Mesenteric fat pad (tissue), 1 donor: Measurements from ENCODE around the gene ATP2B2. TPM values are rescaled to one million over a fixed set of nuclear protein-coding genes. Genes with fewer than 3 reads are reported as not detected.

ENCODE experiments used
- DNase-seq: peaks from one replicate; pipeline ENCODE4 v3.0.0-alpha.2; 2020; ENCODE audit warnings: low spot score
- microRNA-seq: library from miRNA; unstranded; fragments of <30 nt; microRNA quantifications from one replicate; pipeline ENCODE4 v1.2.0, GENCODE V29; 2020; ENCODE audit warnings: borderline number of aligned reads
- total RNA-seq: library from RNA; stranded (reverse); fragmentation: NEBNext Ultra II Directional; extraction: Animal tissue kit (Norgen Biotek cat#: 25700); gene quantifications from one replicate; pipeline ENCODE4 v1.2.1, GENCODE V29; 2021
- donor health status: DM: yes; HTN: yes; CAD: no.

ATP2B2 gene
- total RNA-seq, 1 donor from 2014 or later = 0.16 TPM

DNA sequence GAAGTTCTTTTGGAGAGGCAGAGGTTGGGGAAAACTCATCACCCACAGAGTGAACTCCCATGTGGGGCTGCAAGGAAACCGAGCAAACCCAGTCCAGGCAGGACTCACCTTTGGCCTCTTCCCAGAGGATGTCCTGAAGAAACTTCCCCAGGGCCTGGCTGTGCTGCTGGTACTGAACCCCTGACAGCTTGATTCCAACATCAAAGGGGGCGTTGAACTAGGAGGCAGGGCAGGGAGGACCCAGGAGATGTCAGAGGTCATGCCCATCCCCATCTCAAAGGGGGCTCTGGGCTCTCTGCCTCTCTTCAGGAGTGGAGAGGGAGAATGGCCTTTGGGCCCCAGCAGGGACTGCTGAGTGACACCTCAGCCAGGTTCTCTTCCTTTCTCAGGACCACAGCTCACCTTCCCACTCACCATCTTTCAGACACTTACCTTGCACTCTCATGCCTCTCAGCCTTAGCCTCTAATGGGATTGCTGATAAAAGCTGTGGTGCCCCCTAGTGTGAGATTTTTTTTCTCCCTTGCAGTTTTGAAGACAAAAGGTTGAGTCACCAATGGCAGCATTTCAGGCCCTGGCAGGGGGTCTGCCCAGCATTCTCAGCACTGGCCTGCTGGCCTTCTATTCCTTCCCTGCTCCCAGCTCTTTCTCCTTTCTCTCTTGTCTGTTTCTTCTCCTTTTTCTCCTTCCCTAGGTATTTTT lies 218.6 kb downstream of the ATP2B2 start:
- DNase-seq = peak; percentile 60

DNA sequence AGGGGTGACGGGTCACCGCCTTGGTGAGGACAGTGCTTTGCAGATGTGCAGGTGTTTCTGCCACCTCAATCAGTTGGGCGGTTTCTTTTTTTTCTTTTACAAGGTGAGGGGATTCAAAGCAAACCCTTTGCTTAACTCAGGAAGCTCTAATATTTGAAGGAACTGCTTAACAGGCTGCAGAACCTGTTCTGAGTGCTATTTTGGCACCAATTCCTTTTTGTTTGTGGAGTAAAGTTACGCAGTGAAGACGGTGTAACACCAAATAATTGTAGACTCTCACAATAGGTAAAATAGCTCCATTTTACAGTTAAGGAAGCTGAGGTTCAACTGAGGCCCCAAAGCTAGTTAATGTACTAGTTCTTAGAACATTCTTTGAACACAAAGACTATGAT lies 219.3 kb downstream of the ATP2B2 start:
- no peak for DNase-seq

DNA sequence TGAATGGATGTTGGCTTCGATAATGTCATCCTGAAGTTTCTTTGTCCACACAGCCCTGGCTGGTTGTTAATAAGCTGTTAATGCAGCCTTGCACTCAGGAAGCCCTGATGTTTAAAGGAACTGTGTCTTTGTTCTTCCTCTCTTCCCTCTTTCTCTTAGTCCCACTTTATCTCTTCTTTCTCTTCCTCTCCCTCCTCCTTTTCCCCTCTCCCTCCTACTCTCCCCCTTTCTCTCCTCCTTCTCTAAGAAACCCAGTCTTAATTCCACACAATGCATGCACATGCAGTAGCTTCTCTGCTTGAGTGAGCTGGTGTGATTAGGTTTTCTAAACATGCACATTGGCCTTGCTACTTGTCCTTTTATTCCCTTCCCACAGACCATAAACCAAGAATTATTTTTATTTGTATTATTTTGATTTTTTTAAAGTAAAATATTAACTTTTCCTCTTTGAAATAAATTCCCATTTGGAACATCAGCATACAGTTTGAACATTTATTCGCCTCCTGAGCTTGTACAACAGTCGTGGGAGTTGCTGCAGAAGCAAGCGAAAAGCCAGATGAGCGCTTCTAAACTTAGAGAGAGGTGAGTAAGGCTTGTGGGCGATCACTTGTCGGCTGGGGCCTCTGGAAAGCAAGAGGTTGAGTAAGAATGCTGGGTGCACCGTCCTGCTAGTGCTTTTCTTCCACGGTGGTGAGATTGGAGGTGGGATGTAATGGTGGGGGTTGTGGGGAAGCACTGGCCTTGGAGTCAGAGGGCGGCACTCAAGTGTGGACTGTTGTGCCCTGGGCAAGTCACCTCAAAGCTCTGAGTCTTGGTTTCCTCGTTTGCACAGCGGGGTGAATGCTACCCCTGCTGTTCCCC lies 219.9 kb downstream of the ATP2B2 start:
- peak; percentile 47 for DNase-seq

DNA sequence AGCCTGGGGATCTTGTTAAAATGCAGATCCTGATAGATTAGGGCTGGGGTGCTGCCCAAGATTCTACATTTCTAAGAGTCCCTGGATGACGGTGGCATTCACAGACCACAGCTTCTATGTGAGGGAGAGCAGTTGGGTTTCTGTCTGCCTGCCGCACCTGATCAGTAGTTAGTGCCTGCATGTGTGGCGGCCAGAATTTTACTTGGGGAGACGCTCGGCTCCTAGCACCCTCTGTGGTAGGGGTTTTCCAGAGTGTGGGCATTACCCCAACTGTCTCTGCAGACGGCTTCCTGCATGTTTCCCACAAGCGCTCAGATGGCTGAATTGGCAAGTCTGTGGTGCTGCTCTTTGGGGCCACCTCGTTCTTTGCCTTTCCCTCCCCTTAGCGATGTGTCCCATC lies 220.9 kb downstream of the ATP2B2 start:
- peak; percentile 49 for DNase-seq

DNA sequence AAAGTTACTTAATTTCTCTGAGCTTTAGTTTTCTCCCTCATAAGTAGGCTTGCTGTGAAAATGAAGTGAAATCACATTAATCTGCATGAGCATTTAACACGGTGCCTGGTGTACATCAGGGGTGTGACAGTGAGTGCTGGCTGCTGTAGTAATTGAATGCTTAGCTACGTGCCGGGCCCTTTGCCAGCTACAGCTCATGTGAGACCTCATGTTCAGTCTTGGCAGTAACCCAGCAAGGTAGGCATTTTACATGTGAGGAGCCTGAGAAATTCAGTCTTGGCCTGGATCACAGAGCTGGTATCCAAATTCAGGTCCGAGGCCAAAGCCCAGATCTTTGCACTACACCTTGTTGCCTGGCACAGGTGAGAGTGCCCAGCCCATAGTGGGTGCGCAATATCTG lies 221.7 kb downstream of the ATP2B2 start:
- peak; percentile 35 for DNase-seq

DNA sequence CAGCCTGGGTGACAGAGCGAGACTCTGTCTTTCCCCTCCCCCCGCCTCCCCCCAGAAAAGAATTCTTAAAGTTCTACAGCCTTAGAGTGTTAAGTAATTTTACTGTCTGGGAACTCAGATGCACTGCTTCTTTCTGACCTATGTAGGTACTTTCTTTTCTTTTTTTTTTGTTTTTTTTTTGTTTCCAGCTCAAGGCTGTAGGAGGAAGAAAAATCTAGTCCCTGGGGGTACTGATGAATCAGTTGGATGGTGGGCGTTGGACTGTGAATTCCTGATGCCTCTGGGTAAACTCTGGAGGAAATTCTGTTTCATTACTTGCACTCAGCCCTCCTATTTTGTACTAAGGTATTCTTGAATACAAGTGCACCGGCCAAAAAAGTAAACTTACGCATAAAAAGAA lies 223.4 kb downstream of the ATP2B2 start:
- no peak for DNase-seq

DNA sequence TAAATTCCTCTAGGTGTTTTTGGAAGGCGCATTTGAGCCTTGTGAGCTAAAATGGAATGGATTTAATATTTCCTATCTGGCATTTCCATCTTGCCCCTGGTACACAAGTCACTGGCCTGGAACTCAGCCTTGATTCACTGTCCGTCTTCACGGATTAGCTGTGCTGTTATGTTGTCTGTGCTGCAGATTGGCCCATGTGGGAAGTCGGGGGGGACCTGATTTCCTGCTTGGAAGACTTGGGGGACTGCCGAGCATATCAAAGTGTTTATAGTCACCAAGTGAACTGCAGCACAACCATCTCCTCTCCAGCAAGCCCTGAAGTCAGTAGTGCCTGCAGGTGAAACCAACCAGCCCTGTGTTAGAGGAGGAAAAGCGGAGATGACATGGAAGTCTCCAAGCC lies 224.8 kb downstream of the ATP2B2 start:
- peak; percentile 55 for DNase-seq

DNA sequence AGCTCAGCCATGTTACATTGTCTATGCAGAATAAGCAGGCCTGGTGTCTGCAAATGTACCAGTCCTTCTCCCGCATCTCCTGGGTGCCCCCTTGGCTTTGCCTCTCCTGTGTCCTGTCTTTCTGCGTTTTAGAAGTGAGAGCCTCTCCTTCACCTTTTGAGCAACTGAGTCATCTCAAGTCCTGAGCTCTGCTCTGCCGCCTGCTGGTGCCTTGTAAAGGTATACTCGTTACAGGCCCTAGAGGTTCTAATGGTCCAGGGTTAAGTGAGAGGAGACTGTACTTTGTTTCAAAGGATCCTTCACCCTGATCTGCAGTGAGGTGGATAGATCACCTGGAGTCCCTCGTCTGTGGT lies 225.2 kb downstream of the ATP2B2 start:
- no peak for DNase-seq

DNA sequence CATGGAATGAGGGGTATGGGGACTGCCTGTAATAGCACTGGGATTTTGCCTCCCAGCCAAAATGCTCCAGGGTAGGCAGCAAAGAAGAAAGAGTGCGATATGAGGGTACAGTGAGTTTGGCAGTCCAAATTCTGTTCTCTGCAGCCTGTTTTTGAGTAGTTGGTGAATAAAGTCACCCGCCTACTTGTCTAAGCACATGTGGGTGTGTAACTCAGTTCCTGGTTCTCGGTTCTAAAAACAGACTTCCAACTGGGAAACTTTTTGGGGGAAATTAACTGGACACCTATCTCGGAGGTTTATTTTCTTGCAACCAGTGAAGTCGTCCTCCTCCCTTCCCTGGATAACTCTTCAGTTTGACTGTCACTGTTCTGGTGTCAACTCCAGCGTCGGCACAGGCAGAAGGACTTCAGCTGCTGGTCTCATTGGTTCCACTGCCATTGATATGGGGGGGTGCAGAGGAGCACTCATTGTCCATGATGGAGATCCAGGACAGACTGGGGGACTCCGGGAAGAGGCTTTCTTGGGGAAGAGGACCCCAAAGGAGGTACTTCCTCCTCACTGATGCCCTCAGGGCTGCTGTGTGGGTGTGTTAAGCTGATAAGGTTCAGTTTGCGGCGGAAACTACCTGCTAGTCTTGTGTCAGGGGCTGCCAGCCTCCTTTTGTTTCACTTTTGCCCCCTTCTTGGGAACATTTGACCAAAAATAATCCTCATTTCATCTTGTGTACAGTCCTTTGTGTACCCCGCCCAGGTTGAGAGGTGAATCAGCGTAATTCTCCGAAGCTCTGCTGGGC lies 225.8 kb downstream of the ATP2B2 start:
- peak; percentile 67 for DNase-seq

DNA sequence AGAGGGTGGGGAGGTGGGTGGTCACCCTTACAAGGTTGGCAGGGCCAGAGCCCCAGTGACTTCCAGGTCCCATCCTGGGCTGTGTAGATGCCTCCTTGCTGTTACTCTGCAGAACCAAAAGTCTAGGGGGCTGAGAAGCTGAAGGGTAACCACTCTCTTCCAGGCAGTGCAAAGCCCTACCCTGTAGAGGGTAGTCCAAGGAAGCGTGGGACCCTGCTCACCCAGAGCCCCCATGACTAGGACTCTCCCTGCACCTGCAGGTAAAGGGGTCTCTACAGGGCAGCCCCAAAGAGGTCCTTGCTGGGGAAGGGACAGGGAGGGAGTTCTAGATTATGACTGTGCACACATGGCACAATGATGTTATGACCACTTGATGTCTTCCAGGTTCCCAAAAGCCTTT lies 226.9 kb downstream of the ATP2B2 start:
- DNase-seq = peak; percentile 47

DNA sequence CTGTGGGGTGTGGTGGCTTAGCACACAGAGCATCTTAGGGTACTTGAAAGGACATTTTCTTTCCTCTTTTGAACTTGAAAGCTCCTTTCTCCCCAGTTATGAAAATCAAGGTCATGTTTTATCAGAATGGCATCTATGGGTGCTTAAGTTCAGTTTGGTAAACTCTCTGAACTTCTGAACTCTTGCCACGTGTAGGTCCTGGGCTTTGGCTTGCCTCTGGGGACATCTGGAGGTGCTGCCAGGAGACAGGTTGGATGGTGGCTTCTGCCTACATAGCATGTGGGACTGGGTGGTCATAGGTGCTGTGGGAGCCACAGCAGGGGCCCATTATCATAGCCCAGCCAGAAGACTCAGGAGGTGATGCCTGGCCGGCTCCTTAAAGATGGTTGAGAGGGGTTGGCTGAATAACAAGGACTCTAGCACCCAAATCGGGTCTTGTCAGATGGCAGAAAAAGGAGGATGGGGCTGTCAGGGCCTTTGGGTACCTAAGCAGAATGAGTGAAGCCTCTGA lies 228.2 kb downstream of the ATP2B2 start:
- DNase-seq = peak; percentile 77

DNA sequence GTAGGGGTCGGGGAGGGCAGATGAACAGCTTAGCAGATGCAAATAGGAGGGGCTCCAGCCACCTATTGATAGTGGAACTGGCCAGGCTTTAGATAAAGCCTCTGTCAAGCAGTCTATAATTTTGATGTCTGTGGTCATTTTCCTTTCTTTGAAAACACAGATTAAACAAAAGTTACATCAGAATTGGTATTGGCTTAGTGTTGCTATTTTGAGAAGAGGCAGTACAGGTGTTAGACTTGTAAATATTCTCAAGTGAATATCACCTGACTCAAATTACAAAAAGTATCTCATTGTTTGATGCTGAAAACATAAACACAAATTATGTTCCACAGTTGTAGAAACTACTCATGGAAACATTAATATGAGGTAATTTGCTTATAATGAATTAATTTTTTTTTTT lies 230.8 kb downstream of the ATP2B2 start:
- DNase-seq = no peak

Small RNAs within 50 kb of the gene (microRNA-seq; reads per million reads assigned to microRNA genes)
- gene MIR378B (not detected), gene MIR885 (not detected)

Other genes starting within 250 kb of the ATP2B2 start
- 2.1 TPM for gene GHRL, start 212.6 kb downstream of the ATP2B2 start, total RNA-seq
- gene SEC13, start 184.5 kb downstream of the ATP2B2 start, total RNA-seq = 98.5 TPM